HG02840 (cell line): ENCODE results near the gene TSPAN12.

Experiments
- ATAC-seq: cut with Tn5 transposase; IDR thresholded peaks from one replicate; pipeline ENCODE4 v1.9.1; 2021; ENCODE audit warnings: mild to moderate bottlenecking, moderate library complexity, moderate number of reproducible peaks; ENCODE audit not compliant: unreplicated experiment, low FRiP score

Gene TSPAN12

DNA sequence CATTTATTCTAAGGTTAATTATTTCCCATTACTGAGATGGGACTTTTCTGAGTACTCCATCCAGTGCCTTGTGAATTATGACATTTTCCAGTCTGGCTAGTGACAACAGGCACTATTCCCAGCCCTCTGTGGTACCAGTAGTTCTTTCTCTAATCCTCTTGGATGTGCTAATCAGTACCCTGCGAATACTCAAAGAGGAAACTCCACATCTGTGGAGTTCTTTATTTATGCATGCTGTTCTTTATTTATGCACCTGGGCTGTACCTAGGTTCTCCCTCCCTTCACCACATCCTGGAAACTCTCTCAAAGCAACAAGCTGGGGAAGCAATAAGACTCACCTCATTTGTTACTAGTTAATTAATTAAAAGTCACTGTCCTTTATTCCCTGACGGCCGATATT is 83.5 kb downstream of the TSPAN12 start:
- ATAC-seq: no peak

DNA sequence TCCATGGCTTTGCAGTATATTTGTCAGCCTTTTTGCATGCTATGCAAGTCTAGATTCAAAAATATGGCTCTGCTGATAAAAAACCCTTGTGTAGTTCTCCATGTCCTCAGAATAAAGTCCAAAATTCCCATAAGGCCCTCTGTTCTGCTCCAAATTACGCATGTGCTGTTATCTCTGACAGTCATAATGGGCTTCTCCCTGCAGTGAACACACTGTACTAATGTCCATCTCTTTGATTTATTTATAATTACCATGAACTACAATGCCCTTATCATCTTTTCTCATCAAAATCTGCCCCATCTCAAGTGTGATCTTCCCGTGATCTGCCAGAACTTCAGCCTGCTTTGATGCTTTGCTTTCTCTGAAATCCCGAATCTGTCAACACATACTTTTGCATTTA is 87.7 kb downstream of the TSPAN12 start:
- ATAC-seq: no peak

DNA sequence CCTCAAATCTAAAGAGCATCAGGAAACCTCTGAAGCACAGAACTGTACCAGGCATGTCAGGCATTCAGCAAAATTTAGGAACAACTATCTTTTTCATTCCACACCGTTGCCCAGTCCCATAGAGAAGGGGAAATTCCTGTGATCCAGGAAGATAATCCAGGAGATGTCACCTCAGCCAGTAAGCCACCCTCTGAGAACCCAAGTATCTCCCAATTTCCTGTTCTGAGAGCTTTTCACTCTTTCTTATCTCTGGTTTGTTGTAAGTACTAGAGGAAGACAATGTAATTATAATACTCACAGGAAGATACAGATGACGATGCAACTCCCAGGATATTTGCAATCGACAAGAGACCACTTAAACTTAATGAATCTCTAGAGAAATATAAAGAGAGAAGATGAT is 97.1 kb downstream of the TSPAN12 start:
- ATAC-seq: no peak

DNA sequence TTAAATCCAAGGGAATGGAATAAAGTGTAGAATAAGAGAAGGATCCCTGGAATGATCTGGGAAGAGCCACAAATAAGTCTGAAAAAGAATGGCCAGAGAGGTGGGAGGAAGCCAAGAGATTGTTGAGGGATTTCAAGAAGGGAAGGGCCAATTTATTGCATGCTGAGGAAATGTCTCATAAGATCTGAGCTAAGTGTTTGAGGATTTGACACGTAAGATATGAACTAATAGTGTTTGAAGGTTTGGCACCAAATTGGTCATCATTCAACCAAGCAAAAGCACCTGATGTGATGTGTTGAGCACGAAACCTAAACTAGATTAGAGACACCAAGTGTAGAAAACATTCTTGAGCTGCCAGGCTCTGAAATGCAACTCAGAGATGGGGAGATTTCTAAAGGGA is 97.9 kb downstream of the TSPAN12 start:
- ATAC-seq: no peak

DNA sequence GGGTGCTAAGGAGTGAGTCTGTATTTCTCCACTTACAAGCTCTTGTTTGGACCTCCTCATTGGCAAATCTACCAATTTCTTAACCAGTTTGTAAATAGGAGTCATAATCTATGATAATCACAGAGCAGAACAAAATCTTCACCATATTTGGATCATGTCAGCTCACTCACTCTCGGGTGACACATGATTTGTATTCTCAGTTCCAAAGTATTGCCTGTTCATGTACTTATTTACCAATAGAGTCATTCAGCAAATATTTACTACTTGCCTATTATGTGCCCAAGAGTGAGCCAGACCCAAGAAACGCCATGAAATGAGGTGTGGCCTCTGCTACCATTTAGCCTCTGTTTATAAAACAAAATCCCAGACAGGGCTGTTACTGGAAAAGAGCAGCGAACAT is 114.8 kb downstream of the TSPAN12 start:
- ATAC-seq: no peak

DNA sequence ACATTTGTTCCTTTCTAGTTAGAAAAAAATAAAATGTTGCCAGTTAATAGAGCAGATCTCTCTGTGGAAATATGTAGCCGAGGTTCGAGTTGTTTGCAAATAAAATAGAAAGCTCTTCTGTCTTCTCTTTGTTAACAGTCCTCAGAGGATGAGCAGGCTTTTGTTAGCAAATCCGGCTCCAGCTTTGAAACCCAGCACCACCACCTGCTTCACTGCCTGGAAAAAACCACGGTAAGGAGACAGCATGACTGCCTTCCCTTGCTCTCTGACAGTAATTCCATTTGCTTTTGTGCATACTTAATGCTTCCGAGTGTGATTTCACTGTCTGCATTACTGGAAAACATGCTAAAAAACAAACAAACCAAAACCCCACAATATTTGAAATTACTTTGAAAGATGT is 115.6 kb downstream of the TSPAN12 start:
- ATAC-seq: no peak

DNA sequence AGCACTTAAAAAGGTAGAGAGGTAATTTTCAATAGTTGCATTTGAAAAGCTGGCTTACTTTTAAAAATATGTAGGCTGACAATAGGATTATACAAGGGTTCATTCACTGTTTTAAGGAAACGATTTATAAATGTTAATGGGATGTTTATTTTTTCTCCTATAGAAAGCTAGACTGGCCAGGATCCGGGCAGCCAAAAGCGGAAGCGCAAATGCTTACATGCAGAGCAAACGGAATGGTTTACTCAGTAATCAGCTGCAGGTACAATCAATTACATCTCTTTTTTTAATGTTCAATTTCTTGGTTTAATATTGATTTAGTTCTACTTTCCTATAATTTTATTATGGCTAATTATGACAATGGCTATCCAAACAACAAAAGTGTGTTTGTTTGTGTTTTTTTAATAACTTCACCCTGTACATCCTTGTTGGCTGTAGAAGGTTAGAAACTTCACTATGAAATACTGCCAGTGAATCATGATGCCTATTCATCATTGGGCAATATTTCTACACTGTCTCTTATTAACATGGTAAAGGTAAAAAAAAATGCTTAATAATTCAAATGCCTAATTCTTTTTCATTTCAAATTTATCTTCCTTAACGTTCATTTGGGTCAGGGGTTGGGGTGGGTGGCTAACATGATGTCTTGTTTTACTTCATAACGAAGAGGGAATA is 116.4 kb downstream of the TSPAN12 start:
- no peak for ATAC-seq

DNA sequence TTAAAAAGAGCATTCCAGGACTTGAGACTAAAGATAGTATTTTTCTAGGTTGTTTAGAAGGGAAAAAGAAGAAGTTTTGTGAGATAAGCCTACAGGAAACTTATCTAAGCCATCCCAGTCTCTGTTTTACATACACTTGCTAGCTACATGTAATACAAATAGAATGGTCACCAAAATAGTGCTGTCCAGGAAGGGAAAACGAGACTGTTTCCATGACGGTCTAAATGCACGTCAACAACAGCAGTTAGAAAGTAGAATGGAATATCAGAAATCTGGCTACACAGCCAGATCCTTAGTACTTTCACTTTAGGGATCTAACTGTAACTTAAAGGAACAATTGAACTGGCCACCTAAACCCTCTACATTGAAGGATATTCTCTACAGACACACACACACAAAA is 117.6 kb downstream of the TSPAN12 start:
- no peak for ATAC-seq

DNA sequence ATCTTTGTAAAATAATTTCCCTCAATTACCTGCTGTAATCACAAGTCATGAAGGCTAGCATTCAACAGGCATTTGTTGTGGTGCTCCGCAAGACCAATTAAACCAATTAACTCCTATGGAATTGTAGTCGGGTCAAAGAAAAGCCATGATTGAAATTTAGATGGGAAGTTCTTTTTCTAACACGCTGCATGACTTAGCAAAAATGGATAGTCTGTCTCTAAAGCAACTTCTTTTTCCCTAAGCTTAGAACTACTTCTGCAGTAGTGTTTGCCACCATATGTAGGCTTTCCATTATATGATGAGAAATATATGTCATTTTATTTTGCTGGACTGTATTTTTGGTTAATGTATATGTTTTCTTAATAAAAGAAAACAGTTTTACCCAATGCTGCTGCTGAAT is 119.1 kb downstream of the TSPAN12 start:
- ATAC-seq: no peak
